GM23338 (cell line): ENCODE data around the gene TRPV5.

Source experiments
- CREB1 ChIP-seq: fragments of 250-450 bp; sonication (Bioruptor Pico); IDR thresholded peaks from 2 replicates; pipeline ENCODE4 v1.5.0; 2020; ENCODE audit warnings: low read depth, mild to moderate bottlenecking, moderate library complexity
- CTCF ChIP-seq, 2 experiments: fragments of 200-600 bp in 1 of 2; sonication (generic) in 1 of 2; conservative IDR thresholded peaks; 2 replicates each; pipeline versions ENCODE4 v1.5.1 to v1.6.1; 2016 to 2017; ENCODE audit warnings: antibody characterized with exemption in 2 of 2, low read depth in 2 of 2, mild to moderate bottlenecking in 2 of 2, moderate library complexity in 1 of 2
- EZH2 ChIP-seq: fragments of 200-600 bp; sonication (generic); IDR thresholded peaks from one replicate; pipeline ENCODE4 v1.8.0; 2017; ENCODE audit warnings: antibody characterized with exemption, mild to moderate bottlenecking, low read depth; ENCODE audit not compliant: unreplicated experiment
- EZH2phosphoT487 ChIP-seq: fragments of 200-600 bp; sonication (generic); IDR thresholded peaks from one replicate; pipeline ENCODE4 v1.8.1; 2018; ENCODE audit warnings: antibody characterized with exemption; ENCODE audit not compliant: unreplicated experiment
- JUNB ChIP-seq: IDR thresholded peaks from one replicate; pipeline ENCODE4 v1.6.1; 2016; ENCODE audit warnings: antibody characterized with exemption; ENCODE audit not compliant: unreplicated experiment
- POLR2AphosphoS5 ChIP-seq: IDR thresholded peaks from 2 replicates; pipeline ENCODE4 v1.6.1; 2016; ENCODE audit warnings: antibody characterized with exemption, low read depth
- REST ChIP-seq: IDR thresholded peaks from one replicate; pipeline ENCODE4 v1.6.1; 2018; ENCODE audit warnings: antibody characterized with exemption; ENCODE audit not compliant: unreplicated experiment
- ZNF114 ChIP-seq: fragments of 250-450 bp; sonication (Bioruptor Pico); IDR thresholded peaks from 2 replicates; pipeline ENCODE4 v1.5.0; 2020; ENCODE audit warnings: mild to moderate bottlenecking, moderate library complexity

DNA sequence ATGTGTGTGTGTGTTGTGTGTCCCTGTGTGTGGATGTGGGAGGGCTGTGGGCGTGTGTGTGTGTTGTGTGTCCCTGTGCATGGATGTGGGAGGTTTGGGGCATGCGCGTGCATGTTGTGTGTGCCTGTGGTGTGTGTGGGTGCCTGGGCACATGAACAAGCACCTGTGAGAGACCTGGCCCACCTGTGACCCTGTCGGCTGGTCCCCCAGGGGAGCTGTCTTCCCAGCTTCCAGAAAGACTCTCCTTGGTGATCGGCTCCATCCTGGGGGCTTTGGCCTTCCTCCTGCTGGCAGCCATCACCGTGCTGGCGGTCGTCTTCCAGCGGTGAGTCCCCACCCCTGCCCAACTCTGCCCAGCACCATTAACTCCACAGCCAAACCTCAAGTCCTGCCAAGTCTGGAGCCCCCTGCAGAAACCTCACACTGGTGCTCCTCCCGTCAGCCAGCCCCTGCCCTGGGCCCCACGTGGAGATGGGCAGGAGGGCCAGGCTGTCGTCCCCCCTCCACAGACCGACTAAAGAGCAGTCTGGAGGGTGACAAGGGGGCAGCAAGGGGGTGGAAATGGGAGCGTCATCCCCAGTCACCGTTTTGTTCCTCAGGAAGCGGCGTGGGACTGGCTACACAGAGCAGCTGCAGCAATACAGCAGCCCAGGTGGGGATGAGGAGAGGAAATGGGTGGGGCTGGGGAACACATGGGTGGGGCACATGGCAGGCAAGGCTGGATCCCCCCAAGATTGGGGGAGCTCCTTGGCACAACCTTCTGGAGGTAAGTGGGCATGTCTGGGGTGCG, 66.0 kb downstream of the TRPV5 start:
- TF ChIP-seq EZH2, result no peak
- TF ChIP-seq CTCF (conservative IDR thresholded peaks at IDR 0.05; ENCODE audit: low read depth in 2 of 2), result no peak
- TF ChIP-seq EZH2phosphoT487, result no peak
- no peak for TF ChIP-seq REST
- no peak for TF ChIP-seq POLR2AphosphoS5
- no peak for TF ChIP-seq JUNB
- no peak for TF ChIP-seq CREB1 (CRISPR knock-in tag)
- no peak for TF ChIP-seq ZNF114 (CRISPR knock-in tag)
